DMS79 treated with DMSO at 0.1 percent for 48 hours (cell line): ENCODE results near the gene PIK3CA.
"Not testable (repeated sequence)": the region's sequence is repeated elsewhere in the genome, so short reads cannot be mapped to it uniquely, and the experiment has no call there.

ENCODE experiments used
- DNase-seq: peaks from one replicate; lab custom pipeline; 2025; lab: John Stamatoyannopoulos, UW

The PIK3CA gene

GRCh38 chr3:179264449-179264848 is 116.3 kb downstream of the PIK3CA start:
- DNase-seq: no peak

GRCh38 chr3:179265092-179265491 is 116.9 kb downstream of the PIK3CA start:
- DNase-seq: no peak

- no peak for DNase-seq
These were observed 117.7 kb downstream of the PIK3CA start for GRCh38 chr3:179265875-179266274.

GRCh38 chr3:179266701-179267211 is 118.6 kb downstream of the PIK3CA start:
- no peak for DNase-seq

GRCh38 chr3:179268400-179269051 is 120.4 kb downstream of the PIK3CA start:
- no peak for DNase-seq

GRCh38 chr3:179269152-179269707 is 121.1 kb downstream of the PIK3CA start:
- no peak for DNase-seq

- no peak for DNase-seq
These were observed 124.2 kb downstream of the PIK3CA start for GRCh38 chr3:179272385-179272784.

- not testable (repeated sequence) for DNase-seq
These were observed 126.3 kb downstream of the PIK3CA start for GRCh38 chr3:179274434-179274833.

- no peak for DNase-seq
These were observed 127.8 kb downstream of the PIK3CA start for GRCh38 chr3:179276001-179276400.

- DNase-seq: no peak
These were observed 128.6 kb downstream of the PIK3CA start for GRCh38 chr3:179276743-179277142.

GRCh38 chr3:179278151-179278550 is 130.0 kb downstream of the PIK3CA start:
- no peak for DNase-seq

GRCh38 chr3:179278932-179279693 is 131.0 kb downstream of the PIK3CA start:
- DNase-seq: no peak

GRCh38 chr3:179279837-179280236 is 131.7 kb downstream of the PIK3CA start:
- no peak for DNase-seq

GRCh38 chr3:179281825-179282224 is 133.7 kb downstream of the PIK3CA start:
- DNase-seq: no peak

- DNase-seq: no peak
These were observed 138.2 kb downstream of the PIK3CA start for GRCh38 chr3:179286331-179286730.

- no peak for DNase-seq
These were observed 140.7 kb downstream of the PIK3CA start for GRCh38 chr3:179288845-179289244.

- DNase-seq: no peak
These were observed 141.1 kb downstream of the PIK3CA start for GRCh38 chr3:179289295-179289694.
